ENCODE data around the gene BCL3.
"Not testable (repeated sequence)": the region's sequence is repeated elsewhere in the genome, so short reads cannot be mapped to it uniquely, and the experiment has no call there.

The BCL3 gene

DNA sequence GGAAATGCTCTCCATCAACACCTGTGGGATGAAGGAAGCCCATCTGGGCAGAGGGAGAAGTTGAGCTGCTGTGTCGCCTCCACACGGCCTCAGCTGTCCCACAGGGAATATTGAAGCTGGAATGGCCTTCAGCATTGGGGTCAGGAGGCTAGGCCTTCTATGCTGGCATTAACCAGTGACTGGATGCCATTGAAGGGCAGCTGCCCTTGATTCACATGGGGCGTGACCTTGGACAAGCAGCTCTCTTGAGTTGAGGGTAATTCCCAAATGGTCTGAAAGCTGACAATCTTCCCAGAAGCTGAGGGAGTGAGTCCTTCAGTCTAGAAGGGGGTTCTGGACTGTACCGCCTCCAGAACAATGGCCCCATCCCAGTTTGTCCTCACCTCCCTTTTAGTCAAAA is 6.7 kb downstream of the BCL3 start:
- H3K36me3 Mint-ChIP-seq (ENCODE audit: low read depth), result peaks cover 37% of the 10 kb centered on the region
- H3K27me3 Mint-ChIP-seq, result no peaks in the 10 kb centered on the region
- H3K27ac Mint-ChIP-seq, result peak overlapping the region; percentile 93
- no peaks in the 10 kb centered on the region for H3K9me3 Mint-ChIP-seq
- peaks cover 60% of the 10 kb centered on the region for H3K4me1 Mint-ChIP-seq (ENCODE audit: low read depth)
- peak overlapping the region; percentile 91 for H3K4me3 Mint-ChIP-seq

DNA sequence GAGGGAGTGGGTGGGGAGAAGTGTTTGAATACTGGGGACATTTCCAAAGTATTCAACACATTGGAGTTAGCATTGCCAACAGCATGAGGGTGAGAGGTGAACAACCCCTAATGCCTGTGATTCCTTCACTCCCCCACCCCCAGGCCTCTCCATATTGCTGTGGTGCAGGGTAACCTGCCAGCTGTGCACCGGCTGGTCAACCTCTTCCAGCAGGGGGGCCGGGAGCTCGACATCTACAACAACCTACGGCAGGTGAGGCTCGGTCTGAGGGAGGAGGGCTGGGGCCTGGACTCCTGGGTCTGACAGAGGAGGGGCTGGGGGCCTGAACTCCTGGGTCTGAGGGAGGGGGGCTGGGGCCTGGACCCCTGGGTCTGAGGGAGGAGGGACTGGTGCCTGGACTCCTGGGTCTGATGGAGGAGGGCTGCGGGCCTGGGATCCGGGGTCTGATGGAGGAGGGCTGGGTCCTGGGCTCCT is 7.6 kb downstream of the BCL3 start:
- H3K36me3 Mint-ChIP-seq (ENCODE audit: low read depth), result peaks cover 36% of the 10 kb centered on the region
- no peaks in the 10 kb centered on the region for H3K27me3 Mint-ChIP-seq
- H3K9me3 Mint-ChIP-seq, result no peaks in the 10 kb centered on the region
- H3K4me1 Mint-ChIP-seq (ENCODE audit: low read depth), result peaks cover 60% of the 10 kb centered on the region
- no peak overlapping the region for H3K4me3 Mint-ChIP-seq
- peak overlapping the region; percentile 8 for H3K27ac Mint-ChIP-seq

- Mint-ChIP-seq H3K4me3 (no peak overlapping the region), H3K27me3 (no peaks in the 10 kb centered on the region)
These were observed 8.7 kb downstream of the BCL3 start for GRCh38 chr19:44757057-44757734.

GRCh38 chr19:44757735-44758505 is 9.4 kb downstream of the BCL3 start:
- Mint-ChIP-seq H3K4me3 (no peak overlapping the region), H3K9me3 (no peaks in the 10 kb centered on the region), H3K27me3 (no peaks in the 10 kb centered on the region), H3K36me3 (ENCODE audit: low read depth) (peaks cover 24% of the 10 kb centered on the region), H3K27ac (no peak overlapping the region), H3K4me1 (ENCODE audit: low read depth) (peaks cover 52% of the 10 kb centered on the region)

More at GRCh38 chr19:44757057-44757734, 8.7 kb downstream of the BCL3 start:
- Mint-ChIP-seq H3K9me3 (no peaks in the 10 kb centered on the region), H3K27ac (no peak overlapping the region), H3K36me3 (ENCODE audit: low read depth) (peaks cover 30% of the 10 kb centered on the region), H3K4me1 (ENCODE audit: low read depth) (peaks cover 55% of the 10 kb centered on the region)

DNA sequence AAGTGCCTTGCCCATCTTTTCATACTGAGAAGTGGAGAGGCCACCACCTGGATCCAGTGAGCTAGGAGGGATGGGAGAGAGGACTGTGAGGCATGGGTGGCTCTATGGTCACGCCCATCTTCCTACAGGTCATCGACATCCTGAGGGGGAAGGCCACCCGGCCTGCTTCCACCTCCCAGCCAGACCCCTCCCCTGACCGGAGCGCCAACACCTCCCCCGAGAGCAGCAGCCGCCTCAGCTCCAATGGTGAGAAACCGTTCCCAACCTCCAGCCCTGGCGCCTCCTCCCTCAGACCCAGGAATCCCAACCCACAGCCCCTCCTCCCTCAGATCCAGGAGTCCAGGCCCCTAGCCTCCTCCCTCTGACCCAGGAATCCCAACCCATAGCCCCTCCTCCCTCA is 10.1 kb downstream of the BCL3 start:
- Mint-ChIP-seq H3K4me3 (no peak overlapping the region), H3K36me3 (ENCODE audit: low read depth) (peaks cover 24% of the 10 kb centered on the region), H3K27me3 (no peaks in the 10 kb centered on the region), H3K9me3 (no peaks in the 10 kb centered on the region), H3K27ac (no peak overlapping the region), H3K4me1 (ENCODE audit: low read depth) (peaks cover 47% of the 10 kb centered on the region)

- H3K27me3 Mint-ChIP-seq, result no peaks in the 10 kb centered on the region
- no peak overlapping the region for H3K27ac Mint-ChIP-seq
- H3K4me3 Mint-ChIP-seq, result no peak overlapping the region
- peaks cover 24% of the 10 kb centered on the region for H3K36me3 Mint-ChIP-seq (ENCODE audit: low read depth)
- H3K9me3 Mint-ChIP-seq, result no peaks in the 10 kb centered on the region
- peaks cover 48% of the 10 kb centered on the region for H3K4me1 Mint-ChIP-seq (ENCODE audit: low read depth)
These were observed 10.7 kb downstream of the BCL3 start for GRCh38 chr19:44759083-44759804.

- Mint-ChIP-seq H3K27ac (peak overlapping the region; percentile 21), H3K4me1 (ENCODE audit: low read depth) (peaks cover 36% of the 10 kb centered on the region), H3K4me3 (no peak overlapping the region), H3K36me3 (ENCODE audit: low read depth) (peaks cover 24% of the 10 kb centered on the region), H3K9me3 (no peaks in the 10 kb centered on the region), H3K27me3 (no peaks in the 10 kb centered on the region)
These were observed 13.5 kb downstream of the BCL3 start for GRCh38 chr19:44762038-44762437.

DNA sequence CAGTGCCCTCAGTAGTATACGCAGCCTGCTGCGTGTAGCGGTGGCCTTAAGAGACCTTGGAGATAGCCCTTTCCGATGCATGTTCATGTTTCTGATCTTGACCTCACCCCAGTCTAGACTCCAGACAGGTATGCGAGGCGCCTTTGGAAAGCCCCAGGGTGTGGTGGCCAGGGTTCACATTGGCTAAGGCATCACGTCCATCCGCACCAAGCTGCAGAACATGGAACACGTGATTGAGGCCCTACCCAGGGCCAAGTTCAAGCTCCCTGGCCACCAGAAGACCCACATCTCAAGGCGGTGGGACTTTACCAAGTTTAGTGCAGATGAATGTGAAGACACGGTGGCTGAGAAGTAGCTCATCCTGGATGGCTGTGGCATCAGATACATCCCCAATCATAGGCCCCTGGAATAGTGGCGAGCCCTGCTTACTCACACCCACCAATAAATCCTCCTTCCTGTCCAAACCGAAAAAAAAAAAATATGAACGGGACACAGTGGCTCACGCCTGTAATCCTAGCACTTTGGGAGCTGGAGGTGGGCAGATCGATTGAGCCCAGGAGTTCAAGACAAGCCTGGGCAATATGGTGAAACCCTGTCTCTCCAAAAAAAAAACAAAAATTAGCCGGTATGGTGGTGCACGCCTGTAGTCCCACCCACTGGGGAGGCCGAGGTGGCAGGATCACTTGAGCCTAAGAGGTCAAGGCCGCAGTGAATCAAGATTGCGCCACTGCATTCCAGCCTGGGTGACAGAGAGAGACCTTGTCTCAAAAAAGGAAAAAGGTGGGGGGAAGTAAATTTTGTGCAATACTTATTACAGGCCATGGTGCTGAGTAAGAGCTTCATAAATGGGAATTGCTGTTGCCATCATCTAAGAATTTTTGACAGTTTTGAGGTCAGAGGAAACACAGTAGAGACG is 16.8 kb downstream of the BCL3 start:
- Mint-ChIP-seq H3K4me1 (ENCODE audit: low read depth) (peaks cover 51% of the 10 kb centered on the region), H3K9me3 (no peaks in the 10 kb centered on the region), H3K27me3 (no peaks in the 10 kb centered on the region), H3K4me3 (no peak overlapping the region), H3K27ac (peak overlapping the region; percentile 40), H3K36me3 (ENCODE audit: low read depth) (peaks cover 7% of the 10 kb centered on the region)

DNA sequence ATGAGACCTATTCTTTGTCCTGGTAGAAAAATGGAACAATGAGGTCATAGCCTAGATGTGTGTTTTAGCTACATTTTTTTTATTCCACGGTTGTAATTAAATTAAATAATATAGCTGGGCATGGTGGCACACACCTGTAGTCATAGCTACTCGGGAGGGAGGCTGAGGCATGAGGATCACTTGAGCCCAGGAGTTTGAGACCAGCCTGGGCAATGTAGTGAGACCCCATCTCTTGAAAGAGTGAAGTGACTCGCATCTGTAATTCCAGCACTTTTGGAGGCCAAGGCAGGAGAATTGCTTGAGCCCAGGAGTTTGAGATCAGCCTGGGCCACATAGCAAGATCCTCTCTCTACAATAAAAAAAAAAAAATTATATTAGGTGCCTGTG is 17.4 kb downstream of the BCL3 start:
- Mint-ChIP-seq H3K27me3 (no peaks in the 10 kb centered on the region), H3K4me3 (no peak overlapping the region), H3K36me3 (ENCODE audit: low read depth) (peaks cover 4% of the 10 kb centered on the region), H3K27ac (no peak overlapping the region), H3K4me1 (ENCODE audit: low read depth) (peaks cover 51% of the 10 kb centered on the region), H3K9me3 (no peaks in the 10 kb centered on the region)

GRCh38 chr19:44767295-44768180 is 19.0 kb downstream of the BCL3 start:
- peaks cover 4% of the 10 kb centered on the region for H3K36me3 Mint-ChIP-seq (ENCODE audit: low read depth)
- H3K4me1 Mint-ChIP-seq (ENCODE audit: low read depth), result peaks cover 41% of the 10 kb centered on the region
- no peak overlapping the region for H3K27ac Mint-ChIP-seq
- H3K9me3 Mint-ChIP-seq, result no peaks in the 10 kb centered on the region
- no peak overlapping the region for H3K4me3 Mint-ChIP-seq
- H3K27me3 Mint-ChIP-seq, result no peaks in the 10 kb centered on the region

GRCh38 chr19:44770550-44771257 is 22.2 kb downstream of the BCL3 start:
- Mint-ChIP-seq H3K4me1 (ENCODE audit: low read depth) (peaks cover 32% of the 10 kb centered on the region), H3K36me3 (ENCODE audit: low read depth) (peaks cover 4% of the 10 kb centered on the region), H3K9me3 (no peaks in the 10 kb centered on the region), H3K27ac (peak overlapping the region; percentile 86), H3K4me3 (peak overlapping the region; percentile 66), H3K27me3 (no peaks in the 10 kb centered on the region)

DNA sequence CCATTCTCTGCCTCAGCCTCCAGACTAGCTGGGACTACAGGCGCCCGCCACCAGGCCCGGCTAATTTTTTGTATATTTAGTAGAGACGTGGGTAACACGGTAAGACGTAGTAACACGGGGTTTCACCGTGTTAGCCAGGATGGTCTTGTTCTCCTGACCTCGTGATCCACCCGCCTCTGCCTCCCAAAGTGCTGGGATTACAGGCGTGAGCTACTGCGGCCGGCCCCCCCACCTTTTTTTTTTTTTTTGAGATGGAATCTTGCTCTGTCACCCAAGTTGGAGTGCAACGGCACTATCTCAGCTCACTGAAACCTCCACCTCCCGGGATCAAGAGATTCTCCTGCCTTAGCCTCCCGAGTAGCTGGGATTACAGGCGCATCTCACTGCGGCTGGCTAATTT is 23.6 kb downstream of the BCL3 start:
- not testable (repeated sequence) for H3K27ac Mint-ChIP-seq; H3K36me3 Mint-ChIP-seq (ENCODE audit: low read depth); H3K27me3 Mint-ChIP-seq; H3K4me3 Mint-ChIP-seq; H3K9me3 Mint-ChIP-seq
- H3K4me1 Mint-ChIP-seq (ENCODE audit: low read depth), result peaks cover 31% of the 10 kb centered on the region

- Mint-ChIP-seq H3K27ac (no peak overlapping the region), H3K36me3 (ENCODE audit: low read depth) (peaks cover 4% of the 10 kb centered on the region), H3K4me3 (no peak overlapping the region), H3K4me1 (ENCODE audit: low read depth) (peaks cover 23% of the 10 kb centered on the region), H3K27me3 (no peaks in the 10 kb centered on the region), H3K9me3 (no peaks in the 10 kb centered on the region)
These were observed 24.5 kb downstream of the BCL3 start for GRCh38 chr19:44772959-44773358.

All from stimulated activated naive CD8-positive, alpha-beta T cell treated with anti-CD3 and anti-CD28 coated beads, Interleukin-15, Interleukin-2, amounts not matched to agents 100 ng/mL and 50 ng/mL, for 24 hours (primary cell).